Hindlimb muscle (tissue), 1 donor: ENCODE measurements around the gene OCEL1. TPM values are rescaled to one million over a fixed set of nuclear protein-coding genes. Genes with fewer than 3 reads are reported as not detected.
"Not testable (repeated sequence)": the region's sequence is repeated elsewhere in the genome, so short reads cannot be mapped to it uniquely, and the experiment has no call there.

Source experiments
- DNase-seq: peaks from one replicate; pipeline ENCODE4 v3.0.0-alpha.2; 2013
- polyA plus RNA-seq: library from polyadenylated mRNA; unstranded; fragments of 120-200 nt; gene quantifications from one replicate; pipeline ENCODE4 v1.2.1, GENCODE V29; 2013; ENCODE audit not compliant: insufficient read length

The OCEL1 gene, protein sequence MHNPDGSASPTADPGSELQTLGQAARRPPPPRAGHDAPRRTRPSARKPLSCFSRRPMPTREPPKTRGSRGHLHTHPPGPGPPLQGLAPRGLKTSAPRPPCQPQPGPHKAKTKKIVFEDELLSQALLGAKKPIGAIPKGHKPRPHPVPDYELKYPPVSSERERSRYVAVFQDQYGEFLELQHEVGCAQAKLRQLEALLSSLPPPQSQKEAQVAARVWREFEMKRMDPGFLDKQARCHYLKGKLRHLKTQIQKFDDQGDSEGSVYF
- polyA plus RNA-seq = 8.2 TPM

DNA sequence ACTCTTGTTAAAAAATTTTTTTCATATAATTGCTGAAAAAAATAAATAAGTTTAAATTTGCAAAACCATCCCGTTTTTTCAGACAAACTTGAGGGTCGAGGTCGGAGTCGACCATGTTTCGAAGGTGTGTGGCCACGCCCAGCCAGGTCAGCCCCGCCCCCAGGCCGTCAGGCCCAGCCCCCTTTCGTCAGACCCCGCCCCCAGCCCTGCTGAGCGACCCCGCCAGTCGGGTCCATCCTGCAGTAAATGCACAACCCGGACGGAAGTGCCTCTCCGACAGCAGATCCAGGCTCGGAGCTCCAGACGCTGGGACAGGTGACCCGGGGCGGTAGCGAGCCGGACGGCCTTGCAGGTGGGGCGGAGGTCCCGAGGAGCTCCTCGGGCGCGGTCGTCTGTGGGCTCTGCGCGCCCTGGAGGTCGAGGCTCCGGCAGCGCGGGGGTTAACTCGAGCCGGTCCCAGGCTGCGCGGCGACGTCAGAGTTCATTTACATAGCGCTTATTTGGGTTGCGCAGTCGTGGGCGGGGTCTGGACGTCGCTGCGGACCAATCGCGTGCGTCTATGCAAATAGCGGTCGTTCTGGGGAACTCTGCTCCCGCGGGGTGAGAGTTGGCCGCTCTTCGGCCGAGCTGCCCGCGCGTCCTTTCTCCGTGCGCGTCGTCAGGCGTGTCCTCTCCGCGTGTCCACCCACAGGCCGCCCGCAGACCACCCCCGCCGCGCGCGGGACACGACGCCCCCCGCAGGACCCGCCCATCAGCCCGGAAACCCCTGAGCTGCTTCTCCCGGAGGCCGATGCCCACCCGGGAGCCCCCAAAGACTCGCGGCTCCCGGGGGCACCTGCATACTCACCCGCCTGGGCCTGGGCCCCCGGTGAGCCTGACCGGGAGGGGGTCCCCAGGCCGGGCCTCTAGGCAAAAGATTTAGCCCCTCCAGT lies at the start of gene OCEL1:
Gene OCEL1 (plus strand): TSS at position 225 of the 932 bp plus-strand sequence. CDS start 22 bp downstream, at position 247.
- DNase-seq = peak; percentile 99

GRCh38 chr19:17178291-17178690 lies 47.7 kb upstream of the OCEL1 start:
- DNase-seq = no peak

GRCh38 chr19:17180997-17181702 lies 44.9 kb upstream of the OCEL1 start:
- no peak for DNase-seq

- no peak for DNase-seq
Observed at GRCh38 chr19:17183271-17183761, 42.7 kb upstream of the OCEL1 start.

DNA sequence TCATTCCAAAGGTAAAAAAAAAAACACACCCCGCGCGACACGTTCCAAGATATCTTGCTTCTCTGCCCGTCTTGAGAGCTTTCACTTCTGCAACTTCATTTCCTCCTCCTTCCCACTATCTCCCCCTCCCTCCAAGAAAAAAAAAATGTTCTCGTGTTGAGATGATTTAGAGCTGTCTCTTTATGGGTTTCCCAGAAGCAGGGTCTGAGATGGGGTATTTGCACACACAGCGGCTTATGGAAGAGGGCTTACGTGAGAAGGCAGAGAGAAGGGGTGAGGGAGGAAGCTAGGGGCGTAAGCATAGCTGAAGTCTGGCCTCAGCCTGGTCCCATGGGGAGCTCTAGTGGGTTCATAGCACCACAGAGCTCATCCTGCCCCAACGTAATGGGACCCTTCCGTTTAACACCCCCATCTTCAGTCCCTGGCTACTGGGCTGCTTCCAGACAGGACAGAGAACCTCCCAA lies 42.1 kb upstream of the OCEL1 start:
- peak; percentile 48 for DNase-seq

DNA sequence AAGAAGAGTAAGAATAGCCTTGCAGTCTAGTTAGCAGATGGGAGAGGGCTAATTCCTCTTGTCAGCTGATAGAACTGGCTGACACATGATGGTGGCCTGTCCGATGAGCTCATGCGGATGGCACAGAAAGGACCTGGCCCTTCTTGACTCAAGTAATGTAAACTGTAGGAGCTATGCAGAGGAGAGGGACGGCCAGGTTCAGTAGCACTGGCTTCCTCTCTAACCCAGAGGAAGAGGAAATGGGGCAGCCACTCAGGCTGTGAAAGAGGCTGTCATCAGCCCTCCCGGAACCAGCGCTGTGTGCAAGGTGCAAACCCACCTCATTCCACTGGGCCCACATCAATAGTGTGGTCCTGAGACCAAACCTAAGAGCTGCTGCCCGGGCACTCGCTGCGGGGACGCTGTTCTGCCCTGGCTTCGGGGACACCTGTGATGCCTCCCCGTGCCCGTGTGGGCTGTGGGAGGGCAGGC lies 41.6 kb upstream of the OCEL1 start:
- no peak for DNase-seq

DNA sequence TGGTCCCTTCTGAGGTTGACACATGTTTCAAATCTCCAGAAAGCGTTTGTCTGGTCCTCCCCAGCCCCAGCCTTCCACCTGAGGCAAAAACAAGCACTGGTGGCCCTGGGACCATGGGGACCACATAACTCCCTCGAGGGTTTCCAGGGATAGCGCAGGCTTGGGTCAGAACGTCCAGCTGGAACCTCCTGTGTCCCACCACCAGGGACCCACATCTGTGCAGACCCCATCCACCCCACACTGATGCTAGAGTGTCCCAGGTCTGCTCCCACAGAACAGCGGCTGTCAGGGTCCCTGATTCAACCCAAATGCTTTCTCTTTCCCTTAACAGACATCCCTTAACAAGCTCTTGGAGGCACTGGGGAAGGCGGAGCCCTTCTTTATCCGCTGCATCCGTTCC lies 40.4 kb upstream of the OCEL1 start:
- no peak for DNase-seq

GRCh38 chr19:17191736-17192135 lies 34.3 kb upstream of the OCEL1 start:
- not testable (repeated sequence) for DNase-seq

- no peak for DNase-seq
Observed at GRCh38 chr19:17192751-17193150, 33.3 kb upstream of the OCEL1 start.

DNA sequence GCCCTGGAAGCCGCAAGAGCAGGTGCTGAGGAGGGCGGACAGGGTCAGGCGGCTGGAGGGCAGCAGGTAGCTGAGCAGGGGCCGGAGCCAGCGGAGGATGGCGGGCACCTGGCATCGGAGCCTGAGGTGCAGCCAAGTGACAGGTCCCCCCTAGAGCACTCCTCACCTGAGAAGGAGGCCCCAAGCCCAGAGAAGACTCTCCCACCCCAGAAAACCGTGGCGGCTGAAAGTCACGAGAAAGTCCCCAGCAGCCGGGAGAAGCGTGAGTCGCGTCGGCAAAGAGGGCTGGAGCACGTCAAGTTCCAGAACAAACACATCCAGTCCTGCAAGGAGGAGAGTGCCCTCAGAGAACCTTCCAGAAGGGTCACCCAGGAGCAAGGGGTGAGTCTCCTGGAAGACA lies 31.4 kb upstream of the OCEL1 start:
- no peak for DNase-seq

DNA sequence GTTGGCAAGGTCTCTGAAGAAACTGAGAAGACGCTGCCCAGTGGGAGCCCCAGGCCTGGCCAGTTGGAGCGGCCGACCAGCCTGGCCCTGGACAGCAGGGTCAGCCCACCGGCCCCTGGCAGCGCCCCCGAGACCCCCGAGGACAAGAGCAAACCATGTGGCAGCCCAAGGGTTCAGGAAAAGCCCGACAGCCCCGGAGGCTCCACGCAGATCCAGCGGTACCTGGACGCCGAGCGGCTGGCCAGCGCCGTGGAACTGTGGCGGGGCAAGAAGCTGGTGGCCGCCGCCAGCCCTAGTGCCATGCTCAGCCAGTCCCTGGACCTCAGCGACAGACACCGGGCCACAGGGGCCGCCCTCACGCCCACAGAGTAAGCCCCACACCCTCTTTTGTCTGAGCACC lies 30.9 kb upstream of the OCEL1 start:
- no peak for DNase-seq

GRCh38 chr19:17196610-17197009 lies 29.4 kb upstream of the OCEL1 start:
- DNase-seq = no peak

GRCh38 chr19:17197666-17198065 lies 28.4 kb upstream of the OCEL1 start:
- no peak for DNase-seq

GRCh38 chr19:17200408-17201079 lies 25.5 kb upstream of the OCEL1 start:
- no peak for DNase-seq

DNA sequence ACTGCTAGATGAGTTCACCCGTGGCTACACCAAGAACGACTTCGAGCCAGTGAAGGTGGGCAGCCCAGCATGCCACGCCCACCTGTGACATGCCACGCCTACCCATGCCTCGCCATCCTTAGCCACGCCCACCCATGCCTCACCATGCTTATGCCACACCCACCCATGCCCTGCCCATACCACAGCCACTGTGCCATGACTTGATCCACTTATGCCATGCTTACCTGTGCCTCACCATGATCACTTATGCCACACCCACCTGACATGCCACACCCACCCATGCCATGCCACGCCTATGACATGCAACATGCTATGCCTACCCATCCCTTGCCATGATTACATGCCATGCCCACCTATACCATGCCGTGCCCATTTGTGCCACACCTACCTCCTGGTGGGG lies 23.8 kb upstream of the OCEL1 start:
- DNase-seq = no peak

DNA sequence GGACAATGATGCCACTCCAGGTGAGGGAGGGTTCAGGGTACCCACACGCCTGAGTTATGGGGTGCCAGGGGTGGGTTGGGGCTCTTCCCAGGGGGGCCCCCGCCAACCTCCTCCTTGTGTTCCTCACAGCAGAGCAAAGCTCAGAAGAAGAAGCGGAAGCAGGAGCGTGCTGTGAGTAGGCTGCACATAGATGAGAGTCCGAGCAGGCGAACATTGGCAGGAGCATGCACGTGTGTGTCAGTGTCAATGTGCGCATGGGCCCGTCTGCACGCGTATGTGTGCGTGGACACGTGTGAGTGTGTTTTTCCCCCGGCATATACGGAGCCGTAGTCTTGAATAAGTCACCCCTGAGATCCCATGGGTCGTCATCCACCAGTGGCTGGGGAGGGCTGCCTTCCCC lies 23.3 kb upstream of the OCEL1 start:
- DNase-seq = no peak

DNA sequence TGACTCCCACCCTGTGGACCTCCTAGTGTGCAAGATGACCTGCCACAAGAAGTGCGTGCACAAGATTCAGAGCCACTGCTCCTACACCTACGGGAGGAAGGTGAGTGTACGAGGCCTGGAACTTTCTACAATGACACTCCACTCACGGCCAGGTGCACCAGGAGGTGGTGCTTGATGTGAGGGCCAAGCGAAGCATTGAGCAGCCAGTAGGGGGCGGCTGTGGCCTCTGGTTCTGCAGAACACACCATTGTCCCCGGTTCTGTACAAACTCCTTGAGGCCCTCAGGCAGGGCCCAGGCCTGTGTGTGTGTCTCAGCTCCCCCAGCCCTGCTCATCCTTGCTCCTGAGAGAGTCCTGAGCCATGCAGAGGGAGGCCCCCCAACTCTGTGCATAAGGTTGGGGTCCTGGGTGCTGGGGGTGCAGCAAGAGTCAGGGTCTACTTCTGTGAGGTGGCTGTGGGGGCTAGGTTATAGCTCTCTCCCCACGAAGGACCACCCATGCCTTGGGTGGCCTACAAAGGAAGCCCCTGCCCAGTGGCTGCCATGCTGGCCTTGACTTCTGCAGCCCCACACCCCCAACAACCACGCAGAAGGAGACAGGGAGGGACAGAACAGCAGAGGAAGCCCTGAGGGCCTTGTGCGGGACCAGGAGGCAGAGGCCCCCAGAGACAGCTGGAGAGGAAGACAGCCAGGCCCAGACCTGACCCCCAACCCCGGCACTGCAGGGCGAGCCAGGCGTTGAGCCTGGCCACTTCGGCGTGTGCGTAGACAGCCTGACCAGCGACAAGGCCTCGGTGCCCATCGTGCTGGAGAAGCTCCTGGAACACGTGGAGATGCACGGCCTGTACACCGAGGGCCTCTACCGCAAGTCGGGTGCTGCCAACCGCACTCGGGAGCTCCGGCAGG lies 20.5 kb upstream of the OCEL1 start:
- DNase-seq = no peak

- no peak for DNase-seq
Observed at GRCh38 chr19:17206736-17207581, 19.1 kb upstream of the OCEL1 start.

GRCh38 chr19:17209126-17210036 lies 16.6 kb upstream of the OCEL1 start:
- DNase-seq = no peak
